Esophagus muscularis mucosa (tissue), 4 donors: ENCODE data around the gene PRKAR1B. TPM values are rescaled to one million over a fixed set of nuclear protein-coding genes. Genes with fewer than 3 reads are reported as not detected.

ENCODE experiments used
- DNase-seq: peaks from one replicate; pipeline ENCODE4 v3.0.0-alpha.2; 2017; ENCODE audit errors: extremely low spot score
- H3K27ac ChIP-seq, 4 donors: fragments of 200-600 bp; sonication (generic); replicated peaks in 1 of 4; 1 replicate in 3 of 4; 2 replicates in 1 of 4; pipeline ENCODE4 v1.5.1; 2016 to 2019; ENCODE audit warnings: mild to moderate bottlenecking in 1 of 4
- H3K27me3 ChIP-seq, 4 donors: fragments of 200-600 bp; sonication (generic); one replicate each; pipeline versions ENCODE4 v1.5.1 to v1.6.0; 2016 to 2019
- H3K36me3 ChIP-seq, 4 donors: fragments of 200-600 bp; sonication (generic); one replicate each; pipeline ENCODE4 v1.5.1; 2016 to 2019
- H3K4me1 ChIP-seq, 4 donors: fragments of 200-600 bp; sonication (generic); one replicate each; pipeline ENCODE4 v1.5.1; 2016 to 2019
- H3K4me3 ChIP-seq, 4 donors: fragments of 200-600 bp; sonication (generic); 1 replicate in 2 of 4; 2 replicates in 2 of 4; pipeline ENCODE4 v1.5.1; 2016 to 2019; ENCODE audit warnings: mild to moderate bottlenecking in 4 of 4, moderate library complexity in 1 of 4
- H3K9me3 ChIP-seq, 4 donors: fragments of 200-600 bp; sonication (generic); 1 replicate in 3 of 4; 2 replicates in 1 of 4; pipeline ENCODE4 v1.5.1; 2016 to 2019
- EP300 ChIP-seq: sonication (generic); formaldehyde crosslinking; IDR thresholded peaks from one replicate; pipeline ENCODE4 v1.6.1; 2017; ENCODE audit warnings: antibody characterized with exemption
- POLR2A ChIP-seq: fragments of 450-650 bp; IDR thresholded peaks from one replicate; pipeline ENCODE4 v1.6.1; 2017; ENCODE audit warnings: antibody characterized with exemption, moderate library complexity, mild to moderate bottlenecking, low read depth
- POLR2AphosphoS5 ChIP-seq, 2 donors: sonication (generic); formaldehyde crosslinking; IDR thresholded peaks; one replicate each; pipeline ENCODE4 v1.6.1; 2017; ENCODE audit warnings: antibody characterized with exemption in 2 of 2
- WGBS: methylation state at CpG from one replicate; pipeline ENCODE4 v1.1.5; 2018; 5-methylcytosine and 5-hydroxymethylcytosine counted together
- intact Hi-C: fragments of 100-400 bp; cut with DNase I; formaldehyde crosslinking; loops from one replicate; pipeline ENCODE4 v1.15.1; 2023
- total RNA-seq, 4 donors: library from RNA; depleted of rRNA; stranded (reverse); fragments of >200 nt; gene quantifications; one replicate each; pipeline versions ENCODE4 v1.1.0 to v1.2.1, GENCODE V29; 2016
- TF ChIP-seq, protein P1 (sequence below), 3 experiments: fragments of 200-600 bp in 2 of 3; fragments of 450-650 bp in 1 of 3; sonication (generic) in 2 of 3; IDR thresholded peaks; one replicate each; pipeline ENCODE4 v1.5.1; 2017 to 2019; ENCODE audit warnings: antibody characterized with exemption in 3 of 3, mild to moderate bottlenecking in 2 of 3, moderate library complexity in 1 of 3

PRKAR1B gene
- total RNA-seq, 4 donors from 2014 or later = 15.4 to 46.9 (median 31.4) TPM

GRCh38 chr7:499853-500485 lies 227.1 kb downstream of the PRKAR1B start:
- no peak for DNase-seq
- Histone ChIP-seq H3K27me3 (no peaks in the 10 kb centered on the region), H3K27ac (no peak overlapping the region), H3K4me1 (peaks cover 17 to 22% (median 20%) of the 10 kb centered on the region in 4 donors), H3K4me3 (no peak overlapping the region), H3K36me3 (peaks cover 39 to 89% (median 65%) of the 10 kb centered on the region in 4 donors), H3K9me3 (no peaks in the 10 kb centered on the region)
- TF ChIP-seq EP300 (no peak), POLR2A (no peak), POLR2AphosphoS5 (IDR thresholded peaks at IDR 0.05) (no peak)
- TF ChIP-seq, protein P1, sequence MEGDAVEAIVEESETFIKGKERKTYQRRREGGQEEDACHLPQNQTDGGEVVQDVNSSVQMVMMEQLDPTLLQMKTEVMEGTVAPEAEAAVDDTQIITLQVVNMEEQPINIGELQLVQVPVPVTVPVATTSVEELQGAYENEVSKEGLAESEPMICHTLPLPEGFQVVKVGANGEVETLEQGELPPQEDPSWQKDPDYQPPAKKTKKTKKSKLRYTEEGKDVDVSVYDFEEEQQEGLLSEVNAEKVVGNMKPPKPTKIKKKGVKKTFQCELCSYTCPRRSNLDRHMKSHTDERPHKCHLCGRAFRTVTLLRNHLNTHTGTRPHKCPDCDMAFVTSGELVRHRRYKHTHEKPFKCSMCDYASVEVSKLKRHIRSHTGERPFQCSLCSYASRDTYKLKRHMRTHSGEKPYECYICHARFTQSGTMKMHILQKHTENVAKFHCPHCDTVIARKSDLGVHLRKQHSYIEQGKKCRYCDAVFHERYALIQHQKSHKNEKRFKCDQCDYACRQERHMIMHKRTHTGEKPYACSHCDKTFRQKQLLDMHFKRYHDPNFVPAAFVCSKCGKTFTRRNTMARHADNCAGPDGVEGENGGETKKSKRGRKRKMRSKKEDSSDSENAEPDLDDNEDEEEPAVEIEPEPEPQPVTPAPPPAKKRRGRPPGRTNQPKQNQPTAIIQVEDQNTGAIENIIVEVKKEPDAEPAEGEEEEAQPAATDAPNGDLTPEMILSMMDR (IDR thresholded peaks at IDR 0.05) = no peak
- intact Hi-C loops = no loop called here
- WGBS = 96% methylated on average over 20 of the region's 20 CpGs

Other genes starting within 250 kb of the PRKAR1B start
- gene PDGFA, start 207.4 kb downstream of the PRKAR1B start, total RNA-seq = 100 to 1,000 TPM in 2 of 4 donors, 10 to 100 TPM in 2; 88.0 to 184 (median 119) TPM
- gene DNAAF5, start 582 bp downstream of the PRKAR1B start, total RNA-seq = 10 to 100 TPM; 21.2 to 32.7 (median 29.4) TPM
- gene SUN1, start 105.2 kb upstream of the PRKAR1B start, total RNA-seq = 100 to 1,000 TPM; 132 to 149 (median 147) TPM
- gene GET4, start 149.3 kb upstream of the PRKAR1B start, total RNA-seq = 10 to 100 TPM; 24.7 to 41.3 (median 35.2) TPM
- gene ADAP1, start 227.4 kb upstream of the PRKAR1B start, total RNA-seq = 10 to 100 TPM; 41.9 to 94.2 (median 78.3) TPM
- 10 to 100 TPM in 2 of 4 donors, 1 to 10 TPM in 2; 6.3 to 13.3 (median 9.7) TPM for gene COX19, start 248.3 kb upstream of the PRKAR1B start, total RNA-seq